Skeletal muscle tissue (tissue), 4 donors: ENCODE data around the gene CMAS. TPM values are rescaled to one million over a fixed set of nuclear protein-coding genes. Genes with fewer than 3 reads are reported as not detected.
"Not testable (repeated sequence)": the region's sequence is repeated elsewhere in the genome, so short reads cannot be mapped to it uniquely, and the experiment has no call there.

Experiments used
- H3K27ac ChIP-seq: one replicate; pipeline ENCODE4 v1.7.0; 2013; ENCODE audit warnings: mild to moderate bottlenecking, low read depth, low read length, inconsistent platforms
- H3K27me3 ChIP-seq, 3 donors: one replicate each; pipeline ENCODE4 v1.7.0; 2013; ENCODE audit warnings: low read length in 3 of 3; ENCODE audit not compliant: control insufficient read depth in 3 of 3, insufficient read depth in 3 of 3
- H3K36me3 ChIP-seq, 3 donors: one replicate each; pipeline ENCODE4 v1.7.0; 2013; ENCODE audit warnings: low read length in 3 of 3; ENCODE audit not compliant: control insufficient read depth in 3 of 3, insufficient read depth in 3 of 3
- H3K4me1 ChIP-seq, 3 donors: one replicate each; pipeline ENCODE4 v1.7.0; 2013; ENCODE audit warnings: low read length in 3 of 3, mild to moderate bottlenecking in 3 of 3; ENCODE audit not compliant: control insufficient read depth in 3 of 3, insufficient read depth in 3 of 3
- H3K4me3 ChIP-seq, 3 donors: one replicate each; pipeline ENCODE4 v1.7.0; 2013; ENCODE audit warnings: low read length in 3 of 3
- H3K9ac ChIP-seq, 3 donors: one replicate each; pipeline ENCODE4 v1.7.0; 2013; ENCODE audit warnings: low read length in 3 of 3, mild to moderate bottlenecking in 3 of 3, moderate library complexity in 2 of 3, low read depth in 1 of 3
- H3K9me3 ChIP-seq, 3 donors: one replicate each; pipeline ENCODE4 v1.7.0; 2013; ENCODE audit warnings: low read length in 3 of 3; ENCODE audit not compliant: control insufficient read depth in 3 of 3
- total RNA-seq: library from RNA; depleted of rRNA; stranded (reverse); fragments of >200 nt; gene quantifications from one replicate; pipeline ENCODE4 v1.2.3, GENCODE V29; 2014
- donor health status: Osteomylitis.

The CMAS gene
- total RNA-seq, 1 donor from 2014 or later = 26.6 TPM

- H3K9me3 ChIP-seq, H3K4me3 ChIP-seq, H3K4me1 ChIP-seq, H3K27me3 ChIP-seq, H3K9ac ChIP-seq, H3K36me3 ChIP-seq, H3K27ac ChIP-seq: not testable (repeated sequence)
Measured at GRCh38 chr12:22023489-22023888, 22.5 kb upstream of the CMAS start.

DNA sequence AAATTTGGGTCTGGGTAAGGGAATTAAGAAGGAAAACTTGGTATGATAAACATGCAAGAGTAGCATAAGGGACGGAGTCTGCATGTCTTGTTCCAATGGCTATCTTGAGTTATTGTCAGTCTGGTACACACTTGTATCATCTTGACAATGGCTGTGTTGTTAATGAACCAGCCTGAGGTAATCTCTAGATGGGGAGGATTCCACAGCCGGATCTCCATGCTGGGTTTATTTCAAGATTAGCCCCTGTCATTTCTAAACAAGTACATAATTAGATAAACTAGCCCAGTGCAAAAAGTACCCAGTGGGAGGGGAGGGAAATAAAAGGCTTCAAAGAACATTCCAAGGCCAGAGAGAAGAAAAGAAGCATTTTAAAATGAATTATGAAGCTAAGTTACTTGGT is 16.5 kb upstream of the CMAS start:
- H3K27me3 ChIP-seq = no peaks in the 10 kb centered on the region
- H3K9me3 ChIP-seq = no peaks in the 10 kb centered on the region

GRCh38 chr12:22029991-22030390 is 16.0 kb upstream of the CMAS start:
- Histone ChIP-seq H3K27me3 (no peaks in the 10 kb centered on the region), H3K27ac (no peak overlapping the region), H3K4me3 (no peak overlapping the region), H3K9me3 (no peaks in the 10 kb centered on the region), H3K9ac (no peak overlapping the region), H3K36me3 (no peaks in the 10 kb centered on the region), H3K4me1 (peaks cover 0 to 1% (median 0%) of the 10 kb centered on the region in 3 donors)

More for the DNA sequence above, 16.5 kb upstream of the CMAS start:
- Histone ChIP-seq H3K4me1 (no peaks in the 10 kb centered on the region), H3K4me3 (no peak overlapping the region), H3K27ac (no peak overlapping the region), H3K36me3 (no peaks in the 10 kb centered on the region), H3K9ac (no peak overlapping the region)

DNA sequence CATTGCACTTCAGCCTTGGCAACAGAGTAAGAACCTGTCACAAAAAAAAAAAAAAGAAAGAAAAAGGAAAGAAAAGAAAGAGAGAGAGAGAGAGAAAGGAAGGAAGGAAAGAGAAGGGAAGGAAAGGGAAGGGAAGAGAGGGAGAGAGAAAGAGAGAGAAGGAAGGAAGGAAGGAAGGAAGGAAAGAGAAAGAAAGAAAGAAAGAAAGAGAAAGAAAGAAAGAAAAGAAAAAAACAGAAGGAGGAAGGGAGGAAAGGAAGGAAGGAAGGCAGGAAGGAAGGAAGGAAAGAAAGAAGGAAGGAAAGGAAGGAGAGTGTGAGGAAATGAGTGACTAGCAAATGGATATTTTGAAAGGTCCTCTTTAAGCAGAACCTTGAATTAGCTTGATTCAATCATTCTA is 13.3 kb upstream of the CMAS start:
- peaks cover 0 to 3% (median 0%) of the 10 kb centered on the region in 3 donors for H3K4me1 ChIP-seq
- no peaks in the 10 kb centered on the region for H3K9me3 ChIP-seq
- H3K9ac ChIP-seq = no peak overlapping the region
- no peaks in the 10 kb centered on the region for H3K27me3 ChIP-seq
- H3K36me3 ChIP-seq = no peaks in the 10 kb centered on the region
- no peak overlapping the region for H3K4me3 ChIP-seq
- H3K27ac ChIP-seq = no peak overlapping the region

- Histone ChIP-seq H3K9ac (no peak overlapping the region), H3K27ac (no peak overlapping the region), H3K27me3 (no peaks in the 10 kb centered on the region), H3K4me3 (no peak overlapping the region), H3K4me1 (peaks cover 0 to 3% (median 0%) of the 10 kb centered on the region in 3 donors), H3K36me3 (no peaks in the 10 kb centered on the region), H3K9me3 (no peaks in the 10 kb centered on the region)
Measured at GRCh38 chr12:22034709-22035506, 11.1 kb upstream of the CMAS start.

GRCh38 chr12:22037947-22038346 is 8.1 kb upstream of the CMAS start:
- H3K4me1 ChIP-seq = peaks cover 0 to 3% (median 0%) of the 10 kb centered on the region in 3 donors
- H3K27me3 ChIP-seq = no peaks in the 10 kb centered on the region
- no peak overlapping the region for H3K9ac ChIP-seq
- H3K4me3 ChIP-seq = no peak overlapping the region
- no peaks in the 10 kb centered on the region for H3K36me3 ChIP-seq
- H3K27ac ChIP-seq = no peak overlapping the region
- no peaks in the 10 kb centered on the region for H3K9me3 ChIP-seq

GRCh38 chr12:22038734-22039133 is 7.3 kb upstream of the CMAS start:
- H3K9me3 ChIP-seq = no peaks in the 10 kb centered on the region
- H3K9ac ChIP-seq = no peak overlapping the region
- peaks cover 0 to 3% (median 0%) of the 10 kb centered on the region in 3 donors for H3K4me1 ChIP-seq
- H3K4me3 ChIP-seq = no peak overlapping the region
- H3K27me3 ChIP-seq = no peaks in the 10 kb centered on the region
- H3K27ac ChIP-seq = no peak overlapping the region
- no peaks in the 10 kb centered on the region for H3K36me3 ChIP-seq

DNA sequence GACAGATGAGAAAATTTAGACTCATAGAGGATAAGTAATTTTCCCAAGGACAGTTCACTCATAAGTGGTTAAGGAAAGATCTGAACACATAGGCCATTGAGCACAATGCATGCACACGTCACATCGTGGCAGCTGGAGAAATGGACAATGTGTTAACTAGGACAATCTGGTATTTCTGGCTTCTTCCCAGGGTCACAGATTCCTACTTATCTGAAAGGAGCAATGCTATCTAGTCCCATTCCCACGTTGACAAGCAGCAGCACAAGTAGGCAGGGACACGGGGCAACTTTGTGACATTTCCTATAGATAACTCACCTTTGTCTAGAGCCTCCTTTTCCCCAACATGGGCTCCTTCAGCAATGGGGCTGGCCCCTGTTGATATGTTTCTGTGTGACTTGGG is 6.7 kb upstream of the CMAS start:
- peaks cover 0 to 3% (median 0%) of the 10 kb centered on the region in 3 donors for H3K4me1 ChIP-seq
- no peak overlapping the region for H3K9ac ChIP-seq
- no peaks in the 10 kb centered on the region for H3K9me3 ChIP-seq
- no peak overlapping the region for H3K27ac ChIP-seq
- H3K36me3 ChIP-seq = no peaks in the 10 kb centered on the region
- H3K4me3 ChIP-seq = no peak overlapping the region
- H3K27me3 ChIP-seq = no peaks in the 10 kb centered on the region

DNA sequence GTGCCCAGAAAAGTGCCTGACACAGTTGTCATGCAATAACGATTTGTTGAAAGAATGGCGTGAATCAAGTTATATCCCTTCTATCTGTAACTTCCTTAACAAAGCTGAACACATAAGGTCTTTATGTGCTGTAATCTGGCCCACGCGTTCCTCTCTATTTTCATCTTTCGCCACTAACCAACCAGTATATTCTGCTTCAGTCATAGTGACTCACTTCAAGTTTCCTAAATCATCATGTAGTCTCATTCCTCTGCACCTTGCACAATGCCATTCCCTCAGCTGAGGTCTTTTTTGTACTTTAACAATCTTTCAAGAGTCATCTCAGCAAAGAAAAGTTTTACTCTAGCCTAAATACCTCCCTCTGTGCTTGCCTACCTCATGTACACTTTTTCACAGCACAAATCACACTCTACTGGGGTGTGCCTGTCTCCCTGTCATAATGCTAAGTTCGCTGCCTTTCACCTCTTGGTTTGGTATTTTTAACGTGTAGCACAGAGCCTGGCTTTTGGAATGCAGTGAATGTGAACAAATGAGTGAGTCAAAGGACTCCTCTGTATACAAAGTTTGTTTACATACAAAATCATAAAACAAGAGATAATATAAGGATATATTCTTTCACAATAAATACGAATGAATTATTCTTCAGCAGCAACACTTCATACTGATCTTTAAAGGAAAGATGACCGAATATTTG is 2.9 kb upstream of the CMAS start:
- no peaks in the 10 kb centered on the region for H3K36me3 ChIP-seq
- no peak overlapping the region for H3K9ac ChIP-seq
- peaks cover 5 to 8% (median 6%) of the 10 kb centered on the region in 3 donors for H3K4me1 ChIP-seq
- no peaks in the 10 kb centered on the region for H3K27me3 ChIP-seq
- no peak overlapping the region for H3K4me3 ChIP-seq
- H3K9me3 ChIP-seq = no peaks in the 10 kb centered on the region
- H3K27ac ChIP-seq = no peak overlapping the region

GRCh38 chr12:22043943-22044342 is 2.1 kb upstream of the CMAS start:
- no peak overlapping the region for H3K9ac ChIP-seq
- H3K9me3 ChIP-seq = no peaks in the 10 kb centered on the region
- no peaks in the 10 kb centered on the region for H3K27me3 ChIP-seq
- H3K27ac ChIP-seq = no peak overlapping the region
- peaks cover 5 to 10% (median 6%) of the 10 kb centered on the region in 3 donors for H3K4me1 ChIP-seq
- H3K36me3 ChIP-seq = peaks cover 0 to 3% (median 0%) of the 10 kb centered on the region in 3 donors
- H3K4me3 ChIP-seq = no peak overlapping the region
